OCI-LY7 (cell line): Measurements from ENCODE around the gene HTR1D. TPM values are rescaled to one million over a fixed set of nuclear protein-coding genes. Genes with fewer than 3 reads are reported as not detected.
"Not testable (repeated sequence)": the region's sequence is repeated elsewhere in the genome, so short reads cannot be mapped to it uniquely, and the experiment has no call there.

Experiments
- BruUV-seq: library from RNA; stranded (reverse); fragments of 400-500 nt; replicated peaks from 2 replicates; lab custom pipeline; 2021; lab: Mats Ljungman, UMichigan
- CTCF ChIA-PET: fragments of 300-600 bp; sonication (Branson Sonifier 250); formaldehyde crosslinking; loops from one replicate; lab custom pipeline; 2022; ENCODE audit warnings: antibody characterized with exemption; ENCODE audit not compliant: unreplicated experiment; lab: Charles Lee
- POLR2A ChIA-PET: fragments of 300-600 bp; sonication (Branson Sonifier 250); formaldehyde crosslinking; loops from one replicate; lab custom pipeline; 2022; ENCODE audit warnings: antibody characterized with exemption; lab: Charles Lee
- DNase-seq: peaks from one replicate; pipeline ENCODE4 v3.0.0-alpha.2; 2015; ENCODE audit warnings: low spot score
- H2AFZ ChIP-seq: fragments of 200-600 bp; sonication (generic), shearing (Covaris generic); 2 replicates; pipeline ENCODE4 v1.6.1; 2014; ENCODE audit warnings: mild to moderate bottlenecking, antibody characterized with exemption, low read length, moderate library complexity
- H3K27ac ChIP-seq: fragments of 200-600 bp; sonication (generic); 2 replicates; pipeline ENCODE4 v1.5.1; 2014; ENCODE audit warnings: mixed run types, low read depth, mild to moderate bottlenecking, moderate library complexity, low read length, inconsistent platforms; ENCODE audit not compliant: poor library complexity, severe bottlenecking
- H3K36me3 ChIP-seq: fragments of 200-600 bp; sonication (generic); 2 replicates; pipeline ENCODE4 v1.6.1; 2014; ENCODE audit warnings: mild to moderate bottlenecking, antibody characterized with exemption, low read length, moderate library complexity, mixed read lengths; ENCODE audit not compliant: insufficient read depth
- H3K4me1 ChIP-seq: fragments of 200-600 bp; sonication (generic); 2 replicates; pipeline ENCODE4 v1.5.1; 2014; ENCODE audit warnings: mild to moderate bottlenecking, low read length; ENCODE audit not compliant: insufficient read depth, poor library complexity, severe bottlenecking
- H3K4me2 ChIP-seq: fragments of 200-600 bp; sonication (generic); 2 replicates; pipeline ENCODE4 v1.6.1; 2014; ENCODE audit warnings: mild to moderate bottlenecking, low read length
- H3K4me3 ChIP-seq: fragments of 200-600 bp; sonication (generic); 2 replicates; pipeline ENCODE4 v1.5.1; 2014; ENCODE audit warnings: mild to moderate bottlenecking, low read depth, low read length; ENCODE audit not compliant: poor library complexity, severe bottlenecking
- H3K79me2 ChIP-seq: fragments of 200-600 bp; sonication (generic); 2 replicates; pipeline ENCODE4 v1.6.1; 2016; ENCODE audit warnings: low read depth, mild to moderate bottlenecking, low read length, moderate library complexity, mixed read lengths; ENCODE audit not compliant: insufficient read depth
- H3K9me2 ChIP-seq: fragments of 200-600 bp; sonication (generic); 2 replicates; pipeline ENCODE4 v1.6.1; 2016; ENCODE audit warnings: mild to moderate bottlenecking, low read length, mixed read lengths; ENCODE audit not compliant: insufficient read depth
- H3K9me3 ChIP-seq: fragments of 200-600 bp; sonication (generic); 2 replicates; pipeline ENCODE4 v1.6.1; 2014; ENCODE audit warnings: mild to moderate bottlenecking, mixed run types, low read length, mixed read lengths
- H4K20me1 ChIP-seq: fragments of 200-600 bp; sonication (generic); 2 replicates; pipeline ENCODE4 v1.6.1; 2014; ENCODE audit warnings: mild to moderate bottlenecking, antibody characterized with exemption, low read length, moderate library complexity, mixed read lengths; ENCODE audit not compliant: insufficient read depth
- CTCF ChIP-seq: fragments of 200-600 bp; sonication (generic); conservative IDR thresholded peaks from 2 replicates; pipeline ENCODE4 v1.5.1; 2014; ENCODE audit warnings: mild to moderate bottlenecking, antibody characterized with exemption, low read length, moderate library complexity, mixed read lengths
- EZH2phosphoT487 ChIP-seq: fragments of 200-600 bp; sonication (generic); IDR thresholded peaks from 2 replicates; pipeline ENCODE4 v1.6.1; 2018; ENCODE audit warnings: low read depth, borderline replicate concordance, mild to moderate bottlenecking, mixed run types, antibody characterized with exemption, low read length, moderate library complexity, mixed read lengths
- intact Hi-C: fragments of 100-400 bp; cut with micrococcal nuclease; formaldehyde crosslinking; loops from one replicate; pipeline ENCODE4 v1.10.0; 2022; ENCODE audit not compliant: unreplicated experiment
- total RNA-seq, 2 experiments: library from RNA; depleted of rRNA in 1 of 2; stranded (reverse); fragments of >200 nt in 1 of 2; shearing (Covaris generic) in 1 of 2; gene quantifications; 2 replicates each; pipeline ENCODE4 v1.2.3, GENCODE V29; 2014 to 2022

The HTR1D gene
- total RNA-seq, 2 experiments from 2014 or later: not detected

DNA sequence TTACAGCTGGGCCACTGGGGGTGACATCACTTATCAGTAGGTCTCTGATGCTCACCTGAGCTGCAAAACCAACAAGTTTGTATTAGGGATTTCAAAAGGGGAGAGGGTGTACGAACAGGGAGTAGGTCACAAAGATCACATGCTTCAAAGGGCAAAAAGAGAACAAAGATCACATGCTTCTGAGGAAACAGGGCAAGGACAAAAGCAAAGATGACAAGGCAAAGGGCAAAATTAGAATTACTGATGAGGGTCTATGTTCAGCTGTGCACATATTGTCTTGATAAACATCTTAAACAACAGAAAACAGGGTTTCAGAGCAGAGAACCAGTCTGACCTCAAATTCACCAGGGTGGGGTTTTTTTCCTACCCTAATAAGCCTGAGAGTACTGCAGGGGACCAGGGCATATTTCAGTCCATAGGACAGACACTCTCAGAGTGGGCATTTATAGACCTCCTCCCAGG is 6.2 kb upstream of the HTR1D start:
- intact Hi-C loops, DNase-seq, H3K9me2 ChIP-seq, H3K4me1 ChIP-seq, H3K27ac ChIP-seq, H3K36me3 ChIP-seq, BruUV-seq, H3K9me3 ChIP-seq, H4K20me1 ChIP-seq, H2AFZ ChIP-seq, H3K4me2 ChIP-seq, H3K4me3 ChIP-seq, H3K79me2 ChIP-seq, POLR2A ChIA-PET, CTCF ChIA-PET: not testable (repeated sequence)

DNA sequence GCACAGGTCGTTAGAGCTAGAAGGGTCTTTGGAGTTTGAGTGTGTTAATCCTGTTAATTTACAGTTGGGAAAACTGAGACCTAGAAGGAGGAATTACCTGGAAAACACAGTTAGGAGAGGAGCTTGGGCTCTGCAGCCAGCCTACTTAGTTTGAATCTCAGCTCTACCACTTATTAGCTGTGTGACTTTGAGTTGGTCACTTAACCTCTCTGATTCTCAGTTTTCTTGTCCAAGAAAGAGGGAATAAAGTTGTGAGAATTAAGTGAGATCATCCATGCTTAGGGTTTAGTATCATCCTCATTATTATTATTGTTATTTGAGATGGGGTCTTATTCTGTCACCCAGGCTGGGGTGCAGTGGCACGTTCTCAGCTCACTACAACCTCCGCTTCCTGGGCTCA is 5.4 kb upstream of the HTR1D start:
- DNase-seq: no peak
- no peak overlapping the region for H3K27ac ChIP-seq
- H3K36me3 ChIP-seq: no peaks in the 10 kb centered on the region
- CTCF ChIA-PET: no interaction called here
- H3K9me2 ChIP-seq: no peaks in the 10 kb centered on the region
- H3K79me2 ChIP-seq: no peaks in the 10 kb centered on the region
- no peaks in the 10 kb centered on the region for H3K9me3 ChIP-seq
- H4K20me1 ChIP-seq: no peaks in the 10 kb centered on the region
- no peak for TF ChIP-seq CTCF
- no peak for TF ChIP-seq EZH2phosphoT487
- no peak overlapping the region for H3K4me3 ChIP-seq
- H2AFZ ChIP-seq: no peak overlapping the region
- no peak overlapping the region for H3K4me2 ChIP-seq
- intact Hi-C loops: no loop called here
- H3K4me1 ChIP-seq: no peaks in the 10 kb centered on the region
- no TSS peak for BruUV-seq
- POLR2A ChIA-PET: interaction anchor here (1.8 kb wide), 1 partner anchor 8 kb away, joined by 6 read pairs; no protein-coding TSS in a partner anchor

DNA sequence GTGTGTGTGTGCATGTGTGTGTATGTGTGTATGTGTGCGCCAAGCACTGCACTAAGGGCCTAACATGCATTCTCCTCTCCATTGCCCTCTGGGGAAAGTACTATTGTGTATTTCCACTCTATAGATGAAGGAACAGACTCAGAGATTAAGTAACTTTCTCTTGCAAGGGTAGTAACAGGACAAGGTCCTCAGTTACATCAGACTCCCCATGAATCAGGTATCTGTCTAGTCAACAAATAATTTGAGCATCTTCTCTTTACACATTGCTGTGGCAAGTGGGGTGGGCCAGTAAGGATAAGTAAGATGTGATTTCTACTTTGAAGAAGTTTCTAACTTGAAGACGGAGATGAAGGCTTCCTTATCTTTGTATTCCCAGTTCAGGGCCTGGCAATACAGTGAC is 5.0 kb upstream of the HTR1D start:
- Histone ChIP-seq H3K4me1 (no peaks in the 10 kb centered on the region), H3K27ac (no peak overlapping the region), H4K20me1 (no peaks in the 10 kb centered on the region), H2AFZ (no peak overlapping the region), H3K4me3 (no peak overlapping the region), H3K9me3 (no peaks in the 10 kb centered on the region), H3K4me2 (no peak overlapping the region), H3K36me3 (no peaks in the 10 kb centered on the region), H3K79me2 (no peaks in the 10 kb centered on the region), H3K9me2 (no peaks in the 10 kb centered on the region)
- TF ChIP-seq EZH2phosphoT487: no peak
- no peak for TF ChIP-seq CTCF
- DNase-seq: no peak
- POLR2A ChIA-PET: interaction anchor here (1.8 kb wide), 1 partner anchor 8 kb away, joined by 6 read pairs; no protein-coding TSS in a partner anchor
- intact Hi-C loops: no loop called here
- CTCF ChIA-PET: no interaction called here
- BruUV-seq: no TSS peak
